HepG2 (cell line): Measurements from ENCODE around the gene MT1G. TPM values are rescaled to one million over a fixed set of nuclear protein-coding genes. Genes with fewer than 3 reads are reported as not detected.

Source experiments
- ATM ChIP-seq: fragments of 450-650 bp; IDR thresholded peaks from 2 replicates; pipeline ENCODE4 v1.7.1; 2017; ENCODE audit warnings: mild to moderate bottlenecking, borderline replicate concordance
- DNMT1 ChIP-seq: sonication (generic); formaldehyde crosslinking; IDR thresholded peaks from 2 replicates; pipeline ENCODE4 v1.5.1; 2020; ENCODE audit warnings: mild to moderate bottlenecking, missing genetic modification reagents
- EEA1 ChIP-seq: sonication (generic); formaldehyde crosslinking; IDR thresholded peaks from 2 replicates; pipeline ENCODE4 v1.5.1; 2020; ENCODE audit warnings: mild to moderate bottlenecking, missing genetic modification reagents, borderline replicate concordance
- FIP1L1 ChIP-seq: fragments of 200-400 bp; formaldehyde crosslinking; IDR thresholded peaks from 2 replicates; pipeline ENCODE4 v1.6.1; 2018; ENCODE audit warnings: low read depth, mild to moderate bottlenecking, low read length, moderate library complexity, borderline replicate concordance; ENCODE audit not compliant: insufficient read depth
- KLF16 ChIP-seq, 2 experiments: sonication (generic) in 1 of 2; formaldehyde crosslinking in 1 of 2; IDR thresholded peaks; 2 replicates each; pipeline versions ENCODE4 v1.6.1 to v1.8.0; 2016 to 2023; ENCODE audit warnings: missing genetic modification reagents in 2 of 2, missing compliant biosample characterization in 1 of 2
- MEIS2 ChIP-seq: sonication (generic); formaldehyde crosslinking; IDR thresholded peaks from 2 replicates; pipeline ENCODE4 v1.9.0; 2021; ENCODE audit warnings: mild to moderate bottlenecking, missing genetic modification reagents
- MIXL1 ChIP-seq: IDR thresholded peaks from 2 replicates; pipeline ENCODE4 v1.6.1; 2016
- MZF1 ChIP-seq: sonication (generic); formaldehyde crosslinking; IDR thresholded peaks from 2 replicates; pipeline ENCODE4 v1.8.1; 2023; ENCODE audit warnings: mild to moderate bottlenecking, missing genetic modification reagents, borderline replicate concordance
- NFE2L1 ChIP-seq: sonication (generic); formaldehyde crosslinking; IDR thresholded peaks from 2 replicates; pipeline ENCODE4 v1.4.0; 2020; ENCODE audit warnings: missing genetic modification reagents, mild to moderate bottlenecking, borderline replicate concordance
- NFYC ChIP-seq: IDR thresholded peaks from 2 replicates; pipeline ENCODE4 v1.6.1; 2016; ENCODE audit warnings: missing genetic modification reagents, missing compliant biosample characterization
- SMAD9 ChIP-seq: sonication (generic); formaldehyde crosslinking; IDR thresholded peaks from 2 replicates; pipeline ENCODE4 v1.5.1; 2020; ENCODE audit warnings: mild to moderate bottlenecking, missing genetic modification reagents
- SRSF4 ChIP-seq: fragments of 200-400 bp; formaldehyde crosslinking; IDR thresholded peaks from one replicate; pipeline ENCODE4 v1.6.1; 2018; ENCODE audit warnings: mild to moderate bottlenecking, low read depth, low read length, moderate library complexity; ENCODE audit not compliant: poor library complexity, severe bottlenecking
- SRSF9 ChIP-seq: fragments of 200-400 bp; formaldehyde crosslinking; IDR thresholded peaks from 2 replicates; pipeline ENCODE4 v1.6.1; 2018; ENCODE audit warnings: borderline replicate concordance, mild to moderate bottlenecking, low read depth, low read length; ENCODE audit not compliant: insufficient read depth, poor library complexity, severe bottlenecking
- TBX3 ChIP-seq: fragments of 450-650 bp; IDR thresholded peaks from 2 replicates; pipeline ENCODE4 v1.6.1; 2017; ENCODE audit warnings: antibody characterized with exemption, mild to moderate bottlenecking, inconsistent platforms, borderline replicate concordance
- ZC3H13 ChIP-seq: sonication (generic); formaldehyde crosslinking; IDR thresholded peaks from 2 replicates; pipeline ENCODE4 v1.8.1; 2023; ENCODE audit warnings: mild to moderate bottlenecking, missing genetic modification reagents, moderate library complexity
- ZMYM4 ChIP-seq: sonication (generic); formaldehyde crosslinking; IDR thresholded peaks from 2 replicates; pipeline ENCODE4 v1.8.1; 2023; ENCODE audit warnings: mild to moderate bottlenecking, missing genetic modification reagents
- ZNF253 ChIP-seq: sonication (generic); formaldehyde crosslinking; IDR thresholded peaks from 2 replicates; pipeline ENCODE4 v1.8.0; 2022; ENCODE audit warnings: mild to moderate bottlenecking, missing genetic modification reagents, borderline replicate concordance
- ZNF543 ChIP-seq: sonication (generic); formaldehyde crosslinking; IDR thresholded peaks from 2 replicates; pipeline ENCODE4 v1.4.0; 2020; ENCODE audit warnings: mild to moderate bottlenecking, missing genetic modification reagents
- ZNF790 ChIP-seq: sonication (generic); formaldehyde crosslinking; IDR thresholded peaks from 2 replicates; pipeline ENCODE4 v1.8.0; 2022; ENCODE audit warnings: missing genetic modification reagents, mild to moderate bottlenecking, borderline replicate concordance
- ZNF83 ChIP-seq: sonication (generic); formaldehyde crosslinking; IDR thresholded peaks from 2 replicates; pipeline ENCODE4 v1.4.0; 2020; ENCODE audit warnings: missing genetic modification reagents, mild to moderate bottlenecking, borderline replicate concordance
- ZSCAN31 ChIP-seq: sonication (generic); formaldehyde crosslinking; IDR thresholded peaks from 2 replicates; pipeline ENCODE4 v1.5.0; 2020; ENCODE audit warnings: low read depth, mild to moderate bottlenecking, missing genetic modification reagents
- polyA plus RNA-seq, 8 experiments: library from polyadenylated mRNA; depleted of rRNA in 3 of 8; stranded (reverse) in 7 of 8; unstranded in 1 of 8; fragments of >200 nt; fragmentation: Illumina TruSeq in 4 of 8; extraction: Trizol in 4 of 8; gene quantifications; 2 replicates each; pipeline versions ENCODE4 v1.2.1 to v1.2.3, GENCODE V29; 2011 to 2016; ENCODE audit warnings: low read depth in 4 of 8, missing spikeins in 1 of 8, mixed read lengths in 1 of 8; ENCODE audit not compliant: insufficient read depth in 1 of 8
- total RNA-seq, 5 experiments: library from RNA; depleted of rRNA; stranded (reverse); fragments of >200 nt; fragmentation: Illumina TruSeq; extraction: Trizol; gene quantifications; 2 replicates each; pipeline ENCODE4 v1.2.3, GENCODE V29; 2016; ENCODE audit warnings: low read depth in 1 of 5
- TF ChIP-seq, protein P1 (sequence below): sonication (generic); formaldehyde crosslinking; IDR thresholded peaks from 2 replicates; pipeline ENCODE4 v1.4.0; 2020; ENCODE audit warnings: missing genetic modification reagents
- TF ChIP-seq, protein P2 (sequence below): sonication (generic); formaldehyde crosslinking; conservative IDR thresholded peaks from 2 replicates; pipeline ENCODE4 v1.5.0; 2020; ENCODE audit warnings: missing genetic modification reagents
- TF ChIP-seq, protein P3 (sequence below): sonication (generic); formaldehyde crosslinking; IDR thresholded peaks from 2 replicates; pipeline ENCODE4 v1.9.0; 2021; ENCODE audit warnings: missing genetic modification reagents, mild to moderate bottlenecking, borderline replicate concordance

MT1G gene
- total and polyA plus RNA-seq, 2 of the 13 experiments (the other 11 are each of a cell fraction or from before 2014, with no cell fraction given) = 3.6 to 377 TPM

DNA sequence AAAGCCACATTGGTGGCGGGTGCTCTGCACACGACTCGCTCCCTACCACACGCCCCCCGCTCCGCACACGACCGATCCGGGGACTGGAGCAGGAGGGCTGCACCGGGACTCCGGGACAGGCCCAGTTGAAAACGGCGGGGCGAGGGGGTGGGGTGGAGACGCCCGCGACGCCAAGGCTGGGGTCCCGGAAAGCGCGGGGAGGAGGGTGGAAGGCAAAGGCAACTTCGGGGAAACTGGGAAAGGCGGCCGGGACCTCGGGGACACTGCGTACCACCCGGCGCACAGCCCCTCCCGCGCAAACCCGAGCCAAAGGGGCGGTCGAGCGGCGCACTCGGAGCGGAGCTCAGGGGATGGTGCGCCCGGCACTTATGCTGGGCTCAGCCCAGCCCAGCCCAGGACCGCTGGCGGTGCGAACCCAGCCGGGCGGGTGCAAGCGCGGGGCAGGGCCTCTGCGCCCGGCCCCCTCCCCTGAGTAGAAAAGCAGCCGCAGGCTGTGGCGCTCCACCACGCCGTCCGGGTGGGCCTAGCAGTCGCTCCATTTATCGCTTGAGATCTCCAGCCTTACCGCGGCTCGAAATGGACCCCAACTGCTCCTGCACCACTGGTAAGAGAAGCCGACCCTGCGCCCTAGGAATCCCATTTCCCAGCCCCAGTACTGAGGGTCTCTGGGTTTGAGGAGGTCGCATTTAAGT lies 35.6 kb downstream of the MT1G start, which contains the start of gene MT1M (continued):
- peak; percentile 82; the same call in 1 of the 2 replicates for TF ChIP-seq MZF1 (CRISPR knock-in tag)
- 0 out of 2 replicates have a peak, but pooled peaks have one; percentile 3 for TF ChIP-seq MEIS2 (CRISPR knock-in tag)
- TF ChIP-seq, protein P1, sequence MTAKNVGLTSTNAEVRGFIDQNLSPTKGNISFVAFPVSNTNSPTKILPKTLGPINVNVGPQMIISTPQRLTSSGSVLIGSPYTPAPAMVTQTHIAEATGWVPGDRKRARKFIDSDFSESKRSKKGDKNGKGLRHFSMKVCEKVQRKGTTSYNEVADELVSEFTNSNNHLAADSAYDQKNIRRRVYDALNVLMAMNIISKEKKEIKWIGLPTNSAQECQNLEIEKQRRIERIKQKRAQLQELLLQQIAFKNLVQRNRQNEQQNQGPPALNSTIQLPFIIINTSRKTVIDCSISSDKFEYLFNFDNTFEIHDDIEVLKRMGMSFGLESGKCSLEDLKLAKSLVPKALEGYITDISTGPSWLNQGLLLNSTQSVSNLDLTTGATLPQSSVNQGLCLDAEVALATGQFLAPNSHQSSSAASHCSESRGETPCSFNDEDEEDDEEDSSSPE (CRISPR knock-in tag) = no peak
- no peak for TF ChIP-seq ZC3H13 (CRISPR knock-in tag)
- TF ChIP-seq TBX3 = no peak
- TF ChIP-seq SMAD9 (CRISPR knock-in tag) = no peak
- TF ChIP-seq NFE2L1 (CRISPR knock-in tag) = no peak
- TF ChIP-seq DNMT1 (CRISPR knock-in tag) = 0 out of 2 replicates have a peak, but pooled peaks have one; percentile 31
- TF ChIP-seq EEA1 (CRISPR knock-in tag) = peak; percentile 33; the same call in 1 of the 2 replicates
- TF ChIP-seq KLF16 (CRISPR knock-in tag; IDR thresholded peaks at IDR 0.05) = no peak
- TF ChIP-seq, protein P2, sequence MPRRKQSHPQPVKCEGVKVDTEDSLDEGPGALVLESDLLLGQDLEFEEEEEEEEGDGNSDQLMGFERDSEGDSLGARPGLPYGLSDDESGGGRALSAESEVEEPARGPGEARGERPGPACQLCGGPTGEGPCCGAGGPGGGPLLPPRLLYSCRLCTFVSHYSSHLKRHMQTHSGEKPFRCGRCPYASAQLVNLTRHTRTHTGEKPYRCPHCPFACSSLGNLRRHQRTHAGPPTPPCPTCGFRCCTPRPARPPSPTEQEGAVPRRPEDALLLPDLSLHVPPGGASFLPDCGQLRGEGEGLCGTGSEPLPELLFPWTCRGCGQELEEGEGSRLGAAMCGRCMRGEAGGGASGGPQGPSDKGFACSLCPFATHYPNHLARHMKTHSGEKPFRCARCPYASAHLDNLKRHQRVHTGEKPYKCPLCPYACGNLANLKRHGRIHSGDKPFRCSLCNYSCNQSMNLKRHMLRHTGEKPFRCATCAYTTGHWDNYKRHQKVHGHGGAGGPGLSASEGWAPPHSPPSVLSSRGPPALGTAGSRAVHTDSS (CRISPR knock-in tag) = no peak
- TF ChIP-seq ZMYM4 (CRISPR knock-in tag) = no peak
- TF ChIP-seq ZNF83 = no peak
- no peak for TF ChIP-seq FIP1L1
- no peak for TF ChIP-seq ATM
- TF ChIP-seq ZNF543 (CRISPR knock-in tag) = no peak
- TF ChIP-seq ZNF253 (CRISPR knock-in tag) = no peak
- TF ChIP-seq ZNF790 (CRISPR knock-in tag) = no peak
- no peak for TF ChIP-seq MIXL1
- TF ChIP-seq NFYC (CRISPR knock-in tag) = no peak
- TF ChIP-seq, protein P3, sequence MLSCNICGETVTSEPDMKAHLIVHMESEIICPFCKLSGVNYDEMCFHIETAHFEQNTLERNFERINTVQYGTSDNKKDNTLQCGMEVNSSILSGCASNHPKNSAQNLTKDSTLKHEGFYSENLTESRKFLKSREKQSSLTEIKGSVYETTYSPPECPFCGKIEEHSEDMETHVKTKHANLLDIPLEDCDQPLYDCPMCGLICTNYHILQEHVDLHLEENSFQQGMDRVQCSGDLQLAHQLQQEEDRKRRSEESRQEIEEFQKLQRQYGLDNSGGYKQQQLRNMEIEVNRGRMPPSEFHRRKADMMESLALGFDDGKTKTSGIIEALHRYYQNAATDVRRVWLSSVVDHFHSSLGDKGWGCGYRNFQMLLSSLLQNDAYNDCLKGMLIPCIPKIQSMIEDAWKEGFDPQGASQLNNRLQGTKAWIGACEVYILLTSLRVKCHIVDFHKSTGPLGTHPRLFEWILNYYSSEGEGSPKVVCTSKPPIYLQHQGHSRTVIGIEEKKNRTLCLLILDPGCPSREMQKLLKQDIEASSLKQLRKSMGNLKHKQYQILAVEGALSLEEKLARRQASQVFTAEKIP (CRISPR knock-in tag) = no peak
- no peak for TF ChIP-seq SRSF9
- no peak for TF ChIP-seq ZSCAN31 (CRISPR knock-in tag)
- TF ChIP-seq SRSF4 = no peak
